Measurements from ENCODE around the gene RNF115.
A peak's percentile ranks its signal among the peaks of the same experiment; 100 is the strongest.
"Not testable (repeated sequence)": the region's sequence is repeated elsewhere in the genome, so short reads cannot be mapped to it uniquely, and the experiment has no call there.

The RNF115 gene

DNA sequence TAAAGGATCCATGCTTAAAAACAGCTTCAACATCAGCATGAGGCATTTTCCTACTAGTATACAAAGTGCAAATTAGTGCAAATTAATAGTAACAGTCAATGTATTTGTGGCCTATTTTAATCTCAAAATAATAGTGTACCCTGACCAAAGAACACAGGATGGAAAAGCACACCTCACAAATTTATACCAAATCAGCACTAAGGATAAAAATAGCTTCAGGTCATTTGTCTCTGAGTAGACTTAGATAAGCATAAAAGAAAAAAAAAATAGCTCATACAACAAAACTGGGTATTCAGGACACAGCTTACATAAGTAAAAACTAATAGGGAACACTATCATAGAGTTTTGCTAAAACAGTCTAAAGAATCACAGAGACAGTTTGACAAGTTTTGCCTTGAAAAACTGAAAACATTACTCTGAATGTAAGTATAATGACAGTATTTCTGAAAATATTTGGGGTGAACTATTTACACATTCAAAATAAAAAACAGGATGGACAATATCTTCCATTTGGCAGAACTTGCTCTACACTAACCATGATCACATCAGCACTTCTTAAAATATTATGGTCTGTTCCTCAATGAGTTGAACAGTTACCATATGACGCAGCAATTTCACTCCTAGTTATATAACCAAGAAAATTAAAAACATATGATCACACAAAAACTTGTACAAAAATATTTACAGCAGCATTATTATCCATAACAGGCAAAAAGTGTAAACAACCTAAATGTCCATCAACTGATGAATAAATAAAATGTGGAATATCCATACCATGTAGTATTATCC, 46.3 kb downstream of the RNF115 start:
- no peak for DNase-seq (ENCODE audit: low read depth)

DNA sequence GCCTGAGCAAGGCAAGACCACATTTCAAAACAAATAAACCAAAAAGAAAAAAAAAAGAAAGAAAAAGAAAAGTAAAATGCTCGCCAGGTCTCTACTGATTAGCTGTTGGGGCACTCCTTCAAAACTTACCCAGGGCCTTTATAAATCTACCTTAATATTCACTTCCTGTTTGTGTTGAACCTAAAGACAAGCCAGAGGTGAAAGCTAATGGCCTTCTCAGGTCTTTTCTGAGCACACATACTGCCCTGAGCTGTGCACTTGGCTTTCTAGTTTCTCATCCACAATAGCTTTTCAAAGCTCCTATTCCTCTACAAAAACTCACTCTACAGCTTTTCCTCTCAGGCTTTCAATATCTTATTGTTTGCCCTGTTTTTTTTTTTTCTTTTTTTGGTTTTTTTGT, 50.5 kb downstream of the RNF115 start:
- no peak for DNase-seq (ENCODE audit: low read depth)

DNA sequence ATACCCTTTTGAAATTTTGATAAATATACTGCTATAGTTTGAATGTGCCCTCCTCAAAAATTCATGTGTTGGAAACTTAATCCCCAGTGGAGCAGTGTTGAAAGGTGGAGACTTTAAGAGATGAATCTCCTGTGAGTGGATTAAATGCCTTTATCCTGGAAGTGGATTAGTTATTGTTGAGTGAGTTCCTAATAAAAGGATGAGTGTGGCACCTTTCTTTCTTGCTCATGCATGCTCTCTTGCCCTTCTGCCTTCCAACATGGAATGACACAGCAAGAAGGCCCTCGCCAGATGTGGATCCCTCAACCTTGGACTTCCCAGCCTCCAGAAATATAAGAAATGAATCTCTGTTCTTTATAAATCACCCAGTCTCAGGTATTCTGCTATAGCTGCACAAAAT, 52.8 kb downstream of the RNF115 start:
- DNase-seq (ENCODE audit: low read depth), result no peak

DNA sequence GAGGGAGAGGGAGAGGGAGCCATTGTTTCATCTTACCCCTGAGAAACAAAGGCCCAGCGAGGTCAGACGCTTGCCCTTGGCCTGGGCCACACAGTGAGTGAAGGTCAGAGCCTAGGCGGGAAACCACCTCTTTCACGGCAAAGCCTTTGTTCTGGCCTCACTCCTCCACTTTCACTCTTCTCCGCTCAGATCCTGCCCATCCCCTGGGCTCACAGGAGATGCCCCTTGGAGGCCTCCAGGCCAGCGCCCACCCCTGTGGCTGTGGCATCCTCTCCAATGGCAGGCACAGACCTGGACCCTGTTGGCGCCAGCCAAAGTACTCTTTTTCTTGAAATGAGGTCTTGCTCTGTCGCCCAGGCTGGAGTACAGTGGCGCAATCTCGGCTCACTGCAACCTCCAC, 55.9 kb downstream of the RNF115 start:
- DNase-seq (ENCODE audit: low read depth), result not testable (repeated sequence)

DNA sequence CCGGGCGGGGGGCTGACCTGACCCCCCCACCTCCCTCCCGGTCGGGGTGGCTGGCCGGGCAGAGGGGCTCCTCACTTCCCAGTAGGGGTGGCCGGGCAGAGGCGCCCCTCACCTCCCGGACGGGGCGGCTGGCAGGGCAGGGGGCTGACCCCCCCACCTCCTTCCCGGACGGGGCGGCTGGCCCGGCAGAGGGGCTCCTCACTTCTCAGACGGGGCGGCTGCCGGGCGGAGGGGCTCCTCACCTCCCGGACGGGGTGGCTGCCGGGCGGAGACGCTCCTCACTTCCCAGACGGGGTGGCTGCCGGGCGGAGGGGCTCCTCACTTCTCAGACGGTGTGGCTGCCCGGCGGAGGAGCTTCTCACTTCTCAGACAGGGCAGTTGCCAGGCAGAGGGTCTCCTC, 57.0 kb downstream of the RNF115 start:
- DNase-seq (ENCODE audit: low read depth), result not testable (repeated sequence)

DNA sequence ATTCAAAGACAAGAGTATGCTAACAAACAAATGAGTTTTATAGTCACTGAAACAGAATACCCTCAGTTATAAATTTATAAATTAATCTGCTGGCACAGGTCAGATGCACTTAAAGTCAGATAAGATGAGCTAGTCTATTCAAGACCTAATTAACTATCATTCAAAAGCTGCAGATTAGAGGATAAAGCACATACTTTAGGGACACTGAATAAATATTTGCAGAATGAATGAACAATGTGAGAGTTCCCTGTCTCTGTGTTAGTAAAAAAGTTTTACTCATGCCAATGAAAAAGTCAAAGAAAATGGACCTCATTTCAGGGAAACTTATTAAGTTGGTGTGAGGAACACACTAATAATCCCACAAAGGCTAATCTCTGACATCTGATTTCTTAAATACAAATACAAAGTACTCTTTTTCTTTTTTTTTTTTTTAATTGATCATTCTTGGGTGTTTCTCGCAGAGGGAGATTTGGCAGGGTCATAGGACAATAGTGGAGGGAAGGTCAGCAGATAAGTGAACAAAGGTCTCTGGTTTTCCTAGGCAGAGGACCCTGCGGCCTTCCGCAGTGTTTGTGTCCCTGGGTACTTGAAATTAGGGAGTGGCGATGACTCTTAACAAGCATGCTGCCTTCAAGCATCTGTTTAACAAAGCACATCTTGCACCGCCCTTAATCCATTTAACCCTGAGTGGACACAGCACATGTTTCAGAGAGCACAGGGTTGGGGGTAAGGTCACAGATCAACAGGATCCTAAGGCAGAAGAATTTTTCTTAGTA, 58.1 kb downstream of the RNF115 start:
- DNase-seq (ENCODE audit: low read depth), result not testable (repeated sequence)

DNA sequence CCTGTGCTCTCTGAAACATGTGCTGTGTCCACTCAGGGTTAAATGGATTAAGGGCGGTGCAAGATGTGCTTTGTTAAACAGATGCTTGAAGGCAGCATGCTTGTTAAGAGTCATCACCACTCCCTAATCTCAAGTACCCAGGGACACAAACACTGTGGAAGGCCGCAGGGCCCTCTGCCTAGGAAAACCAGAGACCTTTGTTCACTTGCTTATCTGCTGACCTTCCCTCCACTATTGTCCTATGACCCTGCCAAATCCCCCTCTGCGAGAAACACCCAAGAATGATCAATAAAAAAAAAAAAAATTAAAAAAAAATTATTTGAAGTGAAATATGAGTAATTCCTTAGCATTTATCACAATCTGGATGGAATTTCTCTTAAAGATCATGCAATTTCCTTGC, 58.8 kb downstream of the RNF115 start:
- not testable (repeated sequence) for DNase-seq (ENCODE audit: low read depth)

DNA sequence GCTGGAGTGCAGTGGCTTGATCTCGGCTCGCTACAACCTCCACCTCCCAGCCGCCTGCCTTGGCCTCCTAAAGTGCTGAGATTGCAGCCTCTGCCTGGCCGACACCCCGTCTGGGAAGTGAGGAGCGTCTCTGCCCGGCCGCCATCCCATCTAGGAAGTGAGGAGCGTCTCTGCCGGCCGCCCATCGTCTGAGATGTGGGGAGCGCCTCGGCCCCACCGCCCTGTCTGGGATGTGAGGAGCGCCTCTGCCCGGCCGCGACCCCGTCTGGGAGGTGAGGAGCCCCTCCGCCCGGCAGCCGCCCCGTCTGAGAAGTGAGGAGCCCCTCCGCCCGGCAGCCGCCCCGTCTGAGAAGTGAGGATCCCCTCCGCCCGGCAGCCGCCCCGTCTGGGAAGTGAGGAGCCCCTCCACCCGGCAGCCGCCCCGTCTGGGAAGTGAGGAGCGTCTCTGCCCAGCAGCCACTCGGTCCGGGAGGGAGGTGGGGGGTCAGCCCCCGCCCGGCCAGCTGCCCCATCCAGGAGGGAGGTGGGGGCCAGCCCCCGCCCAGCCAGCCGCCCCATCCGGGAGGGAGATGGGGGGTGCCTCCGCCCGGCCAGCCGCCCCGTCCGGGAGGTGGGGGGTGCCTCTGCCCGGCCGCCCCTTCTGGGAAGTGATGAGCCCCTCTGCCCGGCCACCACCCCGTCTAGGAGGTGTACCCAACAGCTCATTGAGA, 59.5 kb downstream of the RNF115 start:
- not testable (repeated sequence) for DNase-seq (ENCODE audit: low read depth)

DNA sequence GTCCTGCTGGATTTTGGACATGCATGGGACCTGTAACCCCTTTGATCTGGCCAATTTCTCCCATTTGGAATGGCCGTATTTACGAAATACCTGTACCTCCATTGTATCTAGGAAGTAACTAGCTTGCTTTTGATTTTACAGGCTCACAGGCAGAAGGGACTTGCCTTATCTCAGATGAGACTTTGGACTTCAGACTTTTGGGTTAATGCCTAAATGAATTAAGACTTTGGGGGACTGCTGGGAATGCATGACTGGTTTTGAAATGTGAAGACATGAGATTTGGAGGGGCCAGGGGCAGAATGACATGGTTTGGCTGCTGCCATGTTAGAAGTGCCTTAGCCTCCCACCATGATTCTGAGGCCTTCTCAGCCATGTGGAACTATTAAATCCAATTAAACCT, 61.9 kb downstream of the RNF115 start:
- not testable (repeated sequence) for DNase-seq (ENCODE audit: low read depth)

DNA sequence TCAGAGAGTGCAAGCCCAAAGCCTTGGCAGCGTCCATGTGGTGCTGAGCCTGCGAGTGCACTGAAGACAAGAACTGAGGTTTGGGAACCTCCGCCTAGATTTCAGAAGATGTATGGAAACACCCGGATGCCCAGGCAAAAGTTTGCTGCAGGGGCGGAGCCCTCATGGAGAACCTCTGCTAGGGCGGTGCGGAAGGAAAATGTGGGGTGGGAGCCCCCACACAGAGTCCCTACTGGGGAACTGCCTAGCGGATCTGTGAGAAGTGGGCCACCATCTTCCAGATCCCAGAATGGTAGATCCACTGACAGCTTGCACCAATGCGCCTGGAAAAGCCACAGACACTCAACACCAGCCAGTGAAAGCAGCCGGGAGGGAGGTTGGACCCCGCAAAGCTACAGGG, 62.4 kb downstream of the RNF115 start:
- DNase-seq (ENCODE audit: low read depth), result not testable (repeated sequence)

DNA sequence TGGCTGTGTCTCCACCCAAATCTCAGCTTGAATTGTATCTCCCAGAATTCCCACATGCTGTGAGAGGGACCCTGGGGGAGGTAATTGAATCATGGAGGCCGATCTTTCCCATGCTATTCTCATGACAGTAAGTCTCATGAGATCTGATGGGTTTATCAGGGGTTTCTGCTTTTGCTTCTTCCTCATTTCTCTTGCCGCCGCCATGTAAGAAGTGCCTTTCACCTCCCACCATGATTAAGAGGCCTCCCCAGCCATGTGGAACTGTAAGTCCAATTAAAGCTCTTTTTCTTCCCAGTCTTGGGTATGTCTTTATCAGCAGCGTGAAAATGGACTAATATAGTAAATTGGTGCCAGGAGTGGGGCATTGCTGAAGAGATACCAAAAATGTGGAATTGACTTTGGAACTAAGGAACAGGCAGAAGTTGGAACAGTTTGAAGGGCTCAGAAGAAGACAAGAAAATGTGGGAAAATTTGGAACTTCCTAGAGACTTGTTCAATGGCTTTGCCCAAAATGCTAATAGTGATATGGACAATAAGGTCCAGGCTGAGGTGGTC, 63.4 kb downstream of the RNF115 start:
- not testable (repeated sequence) for DNase-seq (ENCODE audit: low read depth)

DNA sequence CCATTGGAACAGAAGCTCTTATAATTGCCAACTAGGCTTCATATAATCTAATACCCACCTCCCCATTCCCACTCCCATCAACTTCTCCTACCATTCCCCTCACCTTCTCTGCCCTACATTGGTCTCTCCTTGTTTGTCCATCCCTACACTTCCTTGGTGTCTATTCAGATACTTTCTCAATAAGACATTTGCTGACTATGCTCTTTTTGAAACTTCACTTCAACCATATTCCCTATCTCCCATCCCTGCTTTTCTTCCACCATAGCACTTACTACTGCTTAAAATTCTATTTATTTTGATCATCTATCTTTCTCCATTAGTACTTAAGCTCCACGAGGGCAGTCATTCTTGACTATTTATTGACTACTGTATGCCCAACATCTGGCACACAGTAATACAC, 64.2 kb downstream of the RNF115 start:
- DNase-seq (ENCODE audit: low read depth), result no peak

DNA sequence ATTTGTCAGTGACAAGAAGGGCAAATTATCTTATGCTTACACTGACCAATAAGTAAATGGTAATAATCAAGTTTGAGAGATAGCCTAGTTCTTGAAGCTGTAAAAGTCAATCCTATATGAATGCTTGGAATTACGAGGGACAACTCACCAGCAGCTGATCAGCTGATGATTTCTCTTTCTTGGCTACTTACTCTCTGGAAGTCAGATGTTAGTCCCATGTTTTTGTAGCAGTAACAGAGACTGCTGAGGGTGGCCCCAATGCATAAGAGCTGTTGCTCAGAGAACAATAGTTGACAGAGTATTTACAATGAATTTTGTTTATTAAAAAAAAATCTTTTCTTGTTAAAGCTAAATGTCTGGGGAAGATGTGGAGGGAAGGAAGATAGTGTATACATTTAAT, 65.3 kb downstream of the RNF115 start:
- DNase-seq (ENCODE audit: low read depth), result no peak

DNA sequence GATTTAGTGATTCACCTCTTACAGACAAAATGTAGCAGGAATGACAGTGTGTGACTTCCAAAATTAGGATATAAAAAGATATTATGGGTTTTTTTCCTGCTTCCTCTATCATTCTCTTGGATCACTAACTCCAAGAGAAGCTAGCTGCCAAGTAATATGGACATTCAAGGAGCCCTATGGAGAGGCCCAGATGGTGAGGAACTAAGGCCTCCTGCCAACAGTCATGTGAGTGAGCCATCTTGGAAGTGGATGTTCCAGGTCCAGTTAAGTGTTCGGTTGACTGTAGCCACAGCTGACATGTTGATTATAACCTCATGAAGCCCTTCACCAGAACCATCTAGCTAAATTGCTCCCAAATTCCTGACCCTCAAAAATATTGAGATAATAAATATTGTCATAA, 65.8 kb downstream of the RNF115 start:
- no peak for DNase-seq (ENCODE audit: low read depth)

DNA sequence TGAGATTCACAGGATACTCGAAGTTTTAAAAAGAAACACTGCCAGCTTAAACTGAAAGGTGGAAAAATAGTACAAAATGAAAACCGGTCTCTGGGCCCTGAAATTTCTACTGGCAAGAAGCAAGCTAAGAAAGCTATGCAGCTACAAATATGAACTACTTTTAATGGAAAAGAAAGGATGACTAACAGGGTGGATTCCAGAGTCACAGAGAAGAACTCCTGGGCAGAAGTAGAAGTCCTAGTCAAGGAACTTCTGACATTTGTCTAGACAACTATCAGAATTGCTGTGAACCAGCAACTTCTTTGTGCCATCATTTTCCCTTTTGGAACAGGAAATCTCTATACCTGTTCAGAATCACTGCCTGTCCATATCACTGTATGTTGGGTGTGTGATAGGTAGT, 66.5 kb downstream of the RNF115 start:
- DNase-seq (ENCODE audit: low read depth), result no peak

DNA sequence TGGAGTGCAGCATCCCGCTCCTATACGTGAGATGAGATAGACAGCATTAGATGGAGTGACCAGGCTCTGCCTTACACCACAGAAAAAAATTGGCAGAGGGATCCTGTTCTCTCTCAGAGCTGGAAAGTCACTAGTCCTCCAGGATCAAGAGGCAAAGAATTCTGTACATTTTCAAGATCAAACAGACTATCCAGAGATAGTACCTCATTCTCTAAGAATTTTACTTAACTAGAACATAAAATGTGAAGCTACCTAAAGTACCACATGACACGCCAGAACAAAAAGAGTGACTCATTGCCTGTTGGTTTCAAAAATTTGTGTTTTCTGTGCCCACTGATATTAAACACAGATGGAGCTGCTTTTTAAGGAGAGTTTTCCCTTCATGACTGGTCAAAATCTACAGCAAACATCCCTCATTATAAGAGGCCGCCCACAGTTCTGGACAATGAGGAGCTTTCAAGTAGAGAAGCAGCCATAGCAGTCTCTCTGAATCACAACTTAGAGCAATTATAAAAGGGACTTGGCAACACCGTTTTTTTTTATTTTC, 72.3 kb downstream of the RNF115 start:
- peak; percentile 78 for DNase-seq (ENCODE audit: low read depth)

DNA sequence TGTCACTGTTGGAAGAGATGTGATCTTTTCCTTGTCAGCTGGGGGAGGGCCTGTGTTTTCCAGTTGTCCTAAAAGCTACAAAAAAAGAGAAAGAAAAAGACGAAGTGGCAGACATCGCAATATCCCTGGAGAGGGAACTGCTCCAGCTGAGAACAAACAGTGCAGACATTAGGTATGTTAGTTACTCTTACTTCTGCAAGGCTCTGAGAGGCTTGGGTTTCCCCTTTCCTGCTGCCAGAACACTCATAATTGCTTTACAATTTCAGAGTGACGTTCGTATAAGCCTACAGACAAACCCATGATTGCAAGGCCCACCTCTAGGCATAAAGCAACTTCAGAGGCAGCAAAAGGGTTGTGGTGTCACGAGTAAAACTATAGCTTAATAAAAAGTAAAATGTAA, 73.5 kb downstream of the RNF115 start:
- peak; percentile 8 for DNase-seq (ENCODE audit: low read depth)

DNA sequence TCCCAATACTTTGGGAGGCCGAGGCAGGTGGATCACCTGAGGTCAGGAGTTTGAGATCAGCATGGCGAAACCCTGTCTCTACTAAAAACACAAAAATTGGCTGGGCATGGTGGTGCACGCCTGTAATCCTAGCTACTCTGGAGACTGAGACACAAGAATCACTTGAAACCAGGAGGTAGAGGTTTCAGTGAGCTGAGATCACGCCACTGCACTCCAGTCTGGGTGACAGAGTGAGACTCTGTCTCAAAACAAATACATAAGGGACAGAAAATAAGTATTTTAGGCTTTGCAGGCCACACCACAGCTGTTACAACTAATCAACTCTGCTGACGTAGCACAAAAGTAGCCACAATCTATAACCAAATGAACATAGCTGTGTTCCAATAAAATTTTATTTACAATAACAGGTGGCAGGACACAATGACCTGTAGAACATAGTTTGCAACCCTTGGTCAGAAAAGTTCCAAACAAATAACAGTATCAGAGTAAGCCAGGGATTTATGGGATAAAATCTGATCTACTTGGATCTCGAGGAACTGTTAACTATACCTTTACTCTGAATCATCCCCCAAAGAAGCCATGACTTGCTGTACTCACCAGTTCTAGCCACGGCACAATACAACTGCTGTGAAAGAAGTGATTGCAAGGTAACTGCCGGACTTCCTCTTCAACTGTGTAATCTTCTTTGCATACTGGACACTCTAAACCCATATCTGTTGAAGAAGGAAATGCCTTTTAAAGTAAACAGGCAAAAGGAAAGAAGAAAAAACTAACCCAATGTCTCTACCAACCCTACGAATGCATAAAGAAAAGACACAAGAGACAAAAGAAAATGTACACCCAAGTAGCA, 76.3 kb downstream of the RNF115 start:
- no peak for DNase-seq (ENCODE audit: low read depth)

DNA sequence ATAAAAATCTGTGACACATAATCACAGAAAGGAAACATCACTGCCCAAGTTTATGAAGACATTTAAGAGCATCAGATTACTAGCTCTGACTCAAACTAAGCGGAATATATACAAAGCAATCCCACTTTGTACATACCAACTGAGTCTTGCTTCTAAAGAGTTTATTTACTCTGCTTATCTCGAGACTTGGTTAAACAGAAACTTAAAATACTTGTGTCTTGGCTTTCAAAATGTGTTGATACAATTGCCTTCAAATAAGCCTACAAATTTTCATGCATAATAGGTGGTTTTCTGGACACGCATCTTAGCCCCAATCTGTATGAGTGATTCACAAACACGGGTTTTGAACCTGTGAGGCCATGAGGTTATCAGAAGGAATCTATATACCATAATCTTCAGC, 83.6 kb downstream of the RNF115 start:
- peak; percentile 78 for DNase-seq (ENCODE audit: low read depth)

DNA sequence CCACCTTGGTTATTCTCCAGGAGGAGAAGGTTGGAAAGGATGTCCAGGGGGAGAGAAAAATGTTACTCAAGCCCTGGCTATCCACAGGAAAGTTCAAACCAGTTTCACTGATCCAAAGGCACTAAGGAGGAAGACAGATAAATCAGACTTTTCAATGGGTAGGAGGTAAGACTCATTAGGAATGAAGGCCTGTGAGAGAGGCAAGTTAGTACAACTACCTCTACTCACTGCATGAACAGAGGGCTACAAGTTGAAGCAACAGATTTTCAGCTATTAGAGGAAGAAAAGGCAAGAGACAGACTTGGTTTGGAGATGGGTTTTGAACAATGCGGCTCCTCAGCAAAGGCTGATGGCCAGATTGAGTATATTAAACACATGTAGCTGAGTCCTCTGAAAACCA, 87.7 kb downstream of the RNF115 start:
- no peak for DNase-seq (ENCODE audit: low read depth)

DNA sequence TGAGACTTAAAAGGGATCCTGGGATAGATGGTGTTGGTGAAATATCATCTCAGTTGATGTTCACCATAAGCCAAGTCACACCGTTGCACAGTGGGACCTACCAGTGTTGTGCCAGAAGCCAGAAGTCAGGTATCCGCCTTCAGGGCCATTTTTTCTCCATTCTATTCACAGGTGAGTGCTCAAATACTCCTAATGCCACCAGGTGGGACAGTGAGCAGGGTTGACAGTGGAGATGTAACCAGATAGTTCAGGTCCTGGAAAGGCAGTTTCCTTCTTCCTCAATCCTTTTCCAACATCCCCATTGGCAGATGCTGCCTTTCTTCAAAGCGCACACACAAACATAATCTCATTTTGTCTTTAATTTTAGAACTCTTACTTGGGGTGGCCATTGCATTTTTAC, 93.0 kb downstream of the RNF115 start:
- no peak for DNase-seq (ENCODE audit: low read depth)

All from non-pigmented ciliary epithelial cell (primary cell).